IPS DF 6.9 (cell line): ENCODE results near the gene PDE4D.
A peak's percentile ranks its signal among the peaks of the same experiment; 100 is the strongest.
"Not testable (repeated sequence)": the region's sequence is repeated elsewhere in the genome, so short reads cannot be mapped to it uniquely, and the experiment has no call there.

ENCODE experiments used
- DNase-seq: peaks from one replicate; pipeline ENCODE4 v3.0.0-alpha.2; 2013; ENCODE audit warnings: low read depth, low spot score
- H3K27ac ChIP-seq: one replicate; pipeline ENCODE4 v1.5.1; 2013; ENCODE audit warnings: low read length, control low read depth
- H3K27me3 ChIP-seq: 2 replicates; pipeline ENCODE4 v1.6.1; 2013; ENCODE audit warnings: mild to moderate bottlenecking, low read length; ENCODE audit not compliant: control insufficient read depth, insufficient read depth
- H3K36me3 ChIP-seq: 2 replicates; pipeline ENCODE4 v1.6.1; 2013; ENCODE audit warnings: low read length; ENCODE audit not compliant: control insufficient read depth, insufficient read depth
- H3K4me1 ChIP-seq: 2 replicates; pipeline ENCODE4 v1.6.1; 2013; ENCODE audit warnings: low read length; ENCODE audit not compliant: control insufficient read depth, insufficient read depth
- H3K4me3 ChIP-seq: 2 replicates; pipeline ENCODE4 v1.5.1; 2013; ENCODE audit warnings: mild to moderate bottlenecking, low read length
- H3K9me3 ChIP-seq: 2 replicates; pipeline ENCODE4 v1.6.1; 2013; ENCODE audit warnings: low read length, inconsistent platforms; ENCODE audit not compliant: control insufficient read depth, insufficient read depth
- WGBS: extraction: QIAGEN DNeasy Blood & Tissue Kit; methylation state at CpG from one replicate; pipeline ENCODE4 v1.1.7; 2013; ENCODE audit warnings: mixed read lengths, missing lambda C conversion rate; ENCODE audit not compliant: insufficient read length, insufficient coverage; 5-methylcytosine and 5-hydroxymethylcytosine counted together

Gene PDE4D

DNA sequence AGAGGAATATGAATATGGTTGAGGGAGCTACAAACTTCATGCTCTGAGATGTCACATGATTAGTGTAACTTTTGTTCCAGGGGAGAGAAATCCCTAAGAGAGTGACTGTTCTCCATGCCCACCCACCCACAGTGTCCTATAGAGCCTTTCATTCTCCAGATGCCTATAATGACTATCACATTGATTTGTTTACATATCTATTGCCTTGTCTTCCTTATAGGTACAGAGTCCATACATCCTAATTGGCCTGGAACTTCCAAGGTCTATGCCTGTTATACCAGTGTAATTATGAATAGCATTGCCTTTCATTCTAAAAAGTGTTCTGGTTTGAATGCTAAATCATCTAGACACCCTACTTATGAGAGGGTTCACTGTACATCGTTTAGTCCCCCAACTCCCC, 835.3 kb downstream of the PDE4D start:
- Histone ChIP-seq H3K36me3 (no peaks in the 10 kb centered on the region), H3K4me1 (no peaks in the 10 kb centered on the region), H3K4me3 (no peak overlapping the region), H3K27ac (no peak overlapping the region), H3K9me3 (no peaks in the 10 kb centered on the region), H3K27me3 (no peaks in the 10 kb centered on the region)
- no peak for DNase-seq
- no CpG with 5 or more reads among the region's 1 CpG for WGBS

DNA sequence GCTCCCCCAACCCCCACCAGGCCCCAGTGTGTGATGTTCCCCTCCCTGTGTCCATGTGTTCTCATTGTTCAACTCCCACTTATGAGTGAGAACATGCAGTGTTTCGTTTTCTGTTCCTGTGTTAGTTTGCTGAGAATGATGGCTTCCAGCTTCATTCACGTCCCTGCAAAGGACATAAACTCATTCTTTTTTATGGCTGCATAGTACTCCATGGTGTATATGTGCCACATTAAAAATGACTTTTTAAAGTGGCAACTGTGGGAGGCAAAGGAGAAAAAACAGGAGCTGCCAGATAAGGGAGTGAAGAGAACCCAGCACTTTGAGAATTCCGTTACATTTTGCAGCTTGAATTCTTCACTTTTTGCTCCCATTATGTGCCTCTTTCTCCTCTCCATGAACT, 836.9 kb downstream of the PDE4D start:
- H3K4me3 ChIP-seq, H3K4me1 ChIP-seq, H3K27ac ChIP-seq: not testable (repeated sequence)

DNA sequence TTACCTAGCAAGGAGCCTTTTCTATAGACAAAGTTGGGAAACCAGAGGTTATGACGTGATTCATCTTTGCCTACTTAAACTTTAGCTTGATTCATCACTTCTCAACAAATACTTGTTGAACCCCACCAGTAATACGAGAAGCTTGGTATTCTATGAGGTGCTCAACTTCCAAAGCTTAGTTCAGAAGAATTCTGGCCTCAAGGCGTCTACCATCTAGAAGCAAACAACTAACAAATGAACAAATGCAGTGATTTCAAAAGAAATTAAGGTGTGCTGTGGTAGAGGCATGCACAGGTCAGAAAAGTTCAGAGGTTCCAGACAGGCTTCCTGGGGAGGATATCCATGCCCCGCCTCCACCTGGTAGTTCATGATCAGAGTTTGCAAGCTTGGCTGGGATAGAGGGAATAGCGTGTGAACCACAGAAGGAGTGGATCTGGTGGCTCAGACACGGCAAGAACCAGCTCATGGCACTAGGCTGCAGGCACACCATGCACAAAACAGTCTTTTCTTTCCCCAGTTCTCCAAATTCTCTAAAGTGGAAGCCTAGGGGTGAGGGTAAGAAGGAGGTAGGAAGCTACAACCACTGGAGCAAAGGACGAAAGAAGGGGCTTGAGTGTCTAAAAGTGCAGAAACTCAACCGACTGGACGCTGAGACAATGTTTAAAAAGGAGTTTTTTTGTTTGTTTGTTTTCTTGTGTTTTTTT, 837.6 kb downstream of the PDE4D start:
- no peaks in the 10 kb centered on the region for H3K36me3 ChIP-seq
- no CpG with 5 or more reads among the region's 9 CpGs for WGBS
- no peak overlapping the region for H3K4me3 ChIP-seq
- no peak for DNase-seq
- H3K27ac ChIP-seq, result no peak overlapping the region
- H3K27me3 ChIP-seq, result no peaks in the 10 kb centered on the region
- H3K9me3 ChIP-seq, result no peaks in the 10 kb centered on the region
- no peaks in the 10 kb centered on the region for H3K4me1 ChIP-seq

More for the DNA sequence above, 836.9 kb downstream of the PDE4D start:
- H3K27me3 ChIP-seq, H3K9me3 ChIP-seq, H3K36me3 ChIP-seq, DNase-seq: not testable (repeated sequence)
- WGBS, result no CpG with 5 or more reads among the region's 3 CpGs

DNA sequence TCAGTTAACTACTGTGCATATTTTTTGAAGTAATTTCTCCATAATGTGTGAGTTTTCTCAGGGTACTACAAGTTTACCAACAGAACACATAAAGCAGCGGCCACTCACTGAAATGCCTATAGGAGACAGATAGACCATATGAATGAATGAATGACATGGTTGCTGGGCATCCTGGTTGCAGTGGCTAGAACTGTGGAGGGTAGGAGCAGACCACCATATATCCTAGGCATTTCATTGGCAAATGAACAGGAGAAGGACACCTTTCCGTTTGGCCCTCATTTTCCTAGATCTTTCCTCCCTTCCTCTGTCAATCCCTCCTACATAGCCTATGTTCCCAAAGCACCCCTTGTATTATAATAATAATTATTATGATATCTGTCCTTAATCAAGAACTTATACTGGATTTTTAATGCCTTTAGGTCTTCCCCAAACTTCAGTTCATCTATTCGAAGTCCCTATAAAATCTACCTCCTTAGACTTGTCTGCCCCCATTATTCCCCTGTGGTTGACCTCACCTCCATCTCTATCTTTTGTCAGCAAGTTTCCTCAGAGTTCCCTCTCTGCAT, 838.5 kb downstream of the PDE4D start:
- Histone ChIP-seq H3K27ac (no peak overlapping the region), H3K4me3 (no peak overlapping the region), H3K27me3 (no peaks in the 10 kb centered on the region), H3K9me3 (no peaks in the 10 kb centered on the region), H3K36me3 (no peaks in the 10 kb centered on the region), H3K4me1 (no peaks in the 10 kb centered on the region)
- no CpG with 5 or more reads among the region's 3 CpGs for WGBS
- no peak for DNase-seq

DNA sequence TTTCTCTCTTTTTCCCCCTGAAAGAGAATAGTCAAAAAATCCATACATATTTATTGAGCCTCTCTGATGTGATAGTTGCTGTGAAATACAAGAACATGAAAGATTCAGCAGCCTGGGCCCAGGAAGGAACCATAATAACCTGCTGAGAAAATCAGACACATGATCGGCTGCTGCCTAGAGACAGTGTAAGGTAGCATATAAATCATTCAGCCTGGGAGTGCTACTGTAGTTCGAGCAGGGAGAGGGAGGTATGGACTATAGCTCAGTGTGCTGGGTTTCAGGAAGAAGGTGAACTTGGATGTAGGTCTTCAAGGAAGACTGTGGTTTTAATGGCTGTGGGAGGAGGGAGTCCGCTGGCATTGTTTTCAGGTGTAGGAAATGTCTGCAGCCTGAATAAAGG, 841.6 kb downstream of the PDE4D start:
- H3K27me3 ChIP-seq, result no peaks in the 10 kb centered on the region
- H3K27ac ChIP-seq, result no peak overlapping the region
- no peak overlapping the region for H3K4me3 ChIP-seq
- no peaks in the 10 kb centered on the region for H3K9me3 ChIP-seq
- no peaks in the 10 kb centered on the region for H3K36me3 ChIP-seq
- DNase-seq, result no peak
- no peaks in the 10 kb centered on the region for H3K4me1 ChIP-seq
- WGBS, result no CpG with 5 or more reads among the region's 3 CpGs

- Histone ChIP-seq H3K36me3 (no peaks in the 10 kb centered on the region), H3K27ac (no peak overlapping the region), H3K4me3 (no peak overlapping the region), H3K27me3 (no peaks in the 10 kb centered on the region), H3K9me3 (no peaks in the 10 kb centered on the region), H3K4me1 (no peaks in the 10 kb centered on the region)
- DNase-seq, result no peak
- WGBS, result no CpG with 5 or more reads among the region's 2 CpGs
Measured at GRCh38 chr5:59049095-59049494, 844.4 kb downstream of the PDE4D start.

- no peak for DNase-seq
Measured at GRCh38 chr5:59042201-59043055, 851.1 kb downstream of the PDE4D start.

DNA sequence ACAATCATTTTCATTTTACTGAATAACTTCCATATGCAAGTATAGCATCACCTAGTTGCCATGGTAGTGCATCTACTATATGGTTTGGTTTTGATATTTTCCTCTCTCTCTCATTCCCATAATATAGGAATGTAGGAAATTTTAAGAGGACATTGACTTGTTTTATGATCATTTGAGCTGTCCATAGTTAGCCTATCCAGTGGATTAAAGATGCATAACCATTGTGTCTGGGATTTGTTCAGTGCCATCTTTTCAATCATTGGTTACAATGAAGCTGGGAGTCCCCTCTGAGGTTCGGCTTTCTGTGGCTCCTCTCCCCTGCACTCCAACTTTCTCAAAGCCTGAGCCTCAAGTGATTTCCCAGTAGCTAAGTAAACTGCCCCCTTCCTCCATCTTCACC, 852.2 kb downstream of the PDE4D start:
- no peaks in the 10 kb centered on the region for H3K36me3 ChIP-seq
- no peaks in the 10 kb centered on the region for H3K9me3 ChIP-seq
- no peak overlapping the region for H3K27ac ChIP-seq
- H3K4me1 ChIP-seq, result 0 out of 2 replicates have a peak, but pooled peaks cover 3% of the 10 kb centered on the region
- no peak for DNase-seq
- H3K4me3 ChIP-seq, result no peak overlapping the region
- no CpG with 5 or more reads among the region's 1 CpG for WGBS
- peaks cover 9% of the 10 kb centered on the region; the same call in 1 of the 2 replicates for H3K27me3 ChIP-seq

More at GRCh38 chr5:59042201-59043055, 851.1 kb downstream of the PDE4D start:
- no CpG with 5 or more reads among the region's 7 CpGs for WGBS
- 0 out of 2 replicates have a peak, but pooled peaks cover 3% of the 10 kb centered on the region for H3K4me1 ChIP-seq
- H3K27ac ChIP-seq, result no peak overlapping the region
- peaks cover 9% of the 10 kb centered on the region; the same call in 1 of the 2 replicates for H3K27me3 ChIP-seq
- H3K4me3 ChIP-seq, result no peak overlapping the region
- no peaks in the 10 kb centered on the region for H3K36me3 ChIP-seq
- H3K9me3 ChIP-seq, result no peaks in the 10 kb centered on the region

DNA sequence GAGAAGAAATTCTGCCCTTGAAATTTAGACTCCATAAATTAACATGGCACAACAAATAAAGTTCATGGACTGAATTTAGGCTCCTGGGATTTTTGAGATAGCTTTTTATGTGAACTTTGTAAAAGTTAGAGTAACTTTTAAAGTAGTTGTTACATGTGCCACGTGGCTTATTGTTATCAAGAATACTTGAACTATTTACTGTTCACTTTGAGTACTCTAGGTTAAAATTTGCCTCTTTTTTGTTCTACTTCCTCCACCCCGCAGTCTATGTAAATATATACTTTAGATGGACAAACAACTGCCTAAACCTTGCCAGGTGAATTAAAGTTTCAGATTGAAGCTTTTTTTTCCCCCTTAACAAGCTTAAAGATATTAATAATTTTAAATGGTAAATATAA, 852.7 kb downstream of the PDE4D start:
- peaks cover 9% of the 10 kb centered on the region; the same call in 1 of the 2 replicates for H3K27me3 ChIP-seq

DNA sequence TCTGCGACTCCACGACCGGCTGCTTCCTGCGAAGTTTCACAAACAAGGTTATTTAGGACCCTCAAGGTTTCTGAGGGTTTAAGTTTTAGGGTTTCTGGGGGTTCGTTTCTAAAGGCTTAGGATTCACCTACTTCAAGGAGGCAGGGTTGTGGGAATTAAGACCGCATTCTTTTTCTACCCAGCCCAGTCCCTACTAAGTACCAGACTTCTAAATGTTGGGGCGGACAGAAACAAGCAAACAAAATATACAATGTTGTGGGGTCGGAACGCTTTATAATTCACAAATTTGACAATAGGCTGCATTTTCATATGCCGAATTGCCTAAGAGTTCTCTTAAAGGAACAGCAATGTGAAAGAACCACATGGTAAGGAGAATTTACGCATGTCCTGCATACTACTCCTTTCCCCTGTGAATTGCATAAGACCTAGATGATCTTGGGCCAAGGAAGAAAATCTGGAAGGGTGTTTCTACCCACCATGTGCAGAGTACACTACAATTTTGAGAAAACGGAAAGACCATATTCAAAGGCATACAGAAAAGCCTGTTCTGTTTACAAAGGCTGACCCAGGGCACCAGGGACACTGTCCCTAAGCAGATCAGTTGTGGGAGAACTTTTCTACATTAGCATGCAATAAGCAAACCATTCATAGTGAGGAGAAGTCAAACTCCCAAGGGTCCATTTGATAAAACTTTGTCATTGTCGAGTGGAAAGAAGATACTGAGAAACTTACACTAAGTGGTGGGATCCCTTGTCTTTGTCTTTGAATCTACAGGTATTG, 853.3 kb downstream of the PDE4D start:
- DNase-seq, result no peak
- H3K27ac ChIP-seq, result no peak overlapping the region

More for the DNA sequence above, 852.7 kb downstream of the PDE4D start:
- Histone ChIP-seq H3K27ac (no peak overlapping the region), H3K36me3 (no peaks in the 10 kb centered on the region), H3K4me3 (no peak overlapping the region), H3K9me3 (no peaks in the 10 kb centered on the region), H3K4me1 (0 out of 2 replicates have a peak, but pooled peaks cover 3% of the 10 kb centered on the region)
- DNase-seq, result no peak
- whole genome bisulfite sequencing, result no CpG with 5 or more reads among the region's 2 CpGs

More for the DNA sequence above, 853.3 kb downstream of the PDE4D start:
- no peaks in the 10 kb centered on the region for H3K36me3 ChIP-seq
- H3K27me3 ChIP-seq, result peaks cover 9% of the 10 kb centered on the region; the same call in 1 of the 2 replicates
- no CpG with 5 or more reads among the region's 13 CpGs for WGBS
- no peaks in the 10 kb centered on the region for H3K9me3 ChIP-seq
- H3K4me1 ChIP-seq, result 0 out of 2 replicates have a peak, but pooled peaks cover 3% of the 10 kb centered on the region
- peak overlapping the region; percentile 64; the same call in 1 of the 2 replicates for H3K4me3 ChIP-seq
